Endothelial cell (in vitro differentiated cells): Measurements from ENCODE around the gene GM2A. TPM values are rescaled to one million over a fixed set of nuclear protein-coding genes. Genes with fewer than 3 reads are reported as not detected.

Experiments used
- DNase-seq: peaks from one replicate; pipeline ENCODE4 v3.0.0; 2021; ENCODE audit warnings: low spot score
- H3K27ac Mint-ChIP-seq: one replicate; pipeline ENCODE4 v1.8.0; 2021; ENCODE audit warnings: mixed read lengths, inconsistent platforms; ENCODE audit not compliant: unreplicated experiment
- H3K27me3 Mint-ChIP-seq: one replicate; pipeline ENCODE4 v1.8.0; 2021; ENCODE audit warnings: mild to moderate bottlenecking, moderate library complexity, mixed read lengths, inconsistent platforms; ENCODE audit not compliant: unreplicated experiment
- H3K36me3 Mint-ChIP-seq: one replicate; pipeline ENCODE4 v1.8.0; 2021; ENCODE audit warnings: mild to moderate bottlenecking, low read depth, mixed read lengths, inconsistent platforms; ENCODE audit not compliant: unreplicated experiment
- H3K4me1 Mint-ChIP-seq: one replicate; pipeline ENCODE4 v1.8.0; 2021; ENCODE audit warnings: mild to moderate bottlenecking, mixed read lengths, inconsistent platforms; ENCODE audit not compliant: unreplicated experiment
- H3K4me3 Mint-ChIP-seq: one replicate; pipeline ENCODE4 v1.8.0; 2021; ENCODE audit warnings: mild to moderate bottlenecking, mixed read lengths, inconsistent platforms; ENCODE audit not compliant: unreplicated experiment
- H3K9me3 Mint-ChIP-seq: one replicate; pipeline ENCODE4 v1.8.0; 2021; ENCODE audit warnings: mixed read lengths, inconsistent platforms; ENCODE audit not compliant: unreplicated experiment
- CTCF ChIP-seq: fragments of 200-600 bp; sonication (generic); IDR thresholded peaks from one replicate; pipeline ENCODE4 v1.5.0; 2021; ENCODE audit warnings: antibody characterized with exemption; ENCODE audit not compliant: unreplicated experiment
- total RNA-seq: library from RNA; stranded (reverse); fragmentation: NEBNext Ultra II Directional; extraction: Animal tissue kit (Norgen Biotek cat#: 25700); gene quantifications from one replicate; pipeline ENCODE4 v1.2.1, GENCODE V29; 2021; ENCODE audit not compliant: unreplicated experiment

The GM2A gene
- total RNA-seq, 1 donor from 2014 or later, result 33.9 TPM

GRCh38 chr5:151283120-151283825, 30.3 kb downstream of the GM2A start:
- Mint-ChIP-seq H3K36me3 (no peaks in the 10 kb centered on the region), H3K4me1 (no peaks in the 10 kb centered on the region), H3K4me3 (no peak overlapping the region), H3K27ac (no peak overlapping the region), H3K9me3 (no peaks in the 10 kb centered on the region), H3K27me3 (peaks cover 1% of the 10 kb centered on the region)
- DNase-seq, result no peak
- no peak for TF ChIP-seq CTCF

- peak; percentile 18 for DNase-seq
- Mint-ChIP-seq H3K27ac (no peak overlapping the region), H3K27me3 (peaks cover 1% of the 10 kb centered on the region), H3K4me1 (no peaks in the 10 kb centered on the region), H3K9me3 (no peaks in the 10 kb centered on the region), H3K36me3 (no peaks in the 10 kb centered on the region), H3K4me3 (no peak overlapping the region)
- TF ChIP-seq CTCF, result peak; percentile 62
These were observed 31.5 kb downstream of the GM2A start for GRCh38 chr5:151284392-151284967.

- Mint-ChIP-seq H3K9me3 (no peaks in the 10 kb centered on the region), H3K4me3 (no peak overlapping the region), H3K4me1 (no peaks in the 10 kb centered on the region), H3K27me3 (peaks cover 1% of the 10 kb centered on the region), H3K27ac (no peak overlapping the region), H3K36me3 (no peaks in the 10 kb centered on the region)
- no peak for TF ChIP-seq CTCF
- DNase-seq, result no peak
These were observed 32.7 kb downstream of the GM2A start for GRCh38 chr5:151285683-151286082.

GRCh38 chr5:151286246-151286645, 33.3 kb downstream of the GM2A start:
- TF ChIP-seq CTCF, result no peak
- Mint-ChIP-seq H3K27me3 (peaks cover 1% of the 10 kb centered on the region), H3K9me3 (no peaks in the 10 kb centered on the region), H3K4me3 (no peak overlapping the region), H3K4me1 (no peaks in the 10 kb centered on the region), H3K36me3 (no peaks in the 10 kb centered on the region), H3K27ac (no peak overlapping the region)
- no peak for DNase-seq

GRCh38 chr5:151288180-151288579, 35.2 kb downstream of the GM2A start:
- Mint-ChIP-seq H3K4me3 (no peak overlapping the region), H3K4me1 (no peaks in the 10 kb centered on the region), H3K9me3 (no peaks in the 10 kb centered on the region), H3K27ac (no peak overlapping the region), H3K36me3 (no peaks in the 10 kb centered on the region), H3K27me3 (peaks cover 1% of the 10 kb centered on the region)
- TF ChIP-seq CTCF, result no peak
- DNase-seq, result no peak
